Measurements from ENCODE around the gene TNK1. TPM values are rescaled to one million over a fixed set of nuclear protein-coding genes. Genes with fewer than 3 reads are reported as not detected.
"Not testable (repeated sequence)": the region's sequence is repeated elsewhere in the genome, so short reads cannot be mapped to it uniquely, and the experiment has no call there.

The TNK1 gene
- total RNA-seq, result 3.8 and 4.9 TPM in 2 replicates

GRCh38 chr17:7380855-7381683, at the start of gene TNK1:
Gene TNK1, plus strand, starts transcription at chr17:7381089. Its CDS starts 1,838 bp downstream, at chr17:7382927.
- Mint-ChIP-seq H3K27ac (peak within 1 kb of the TSS; percentile 13), H3K4me1 (ENCODE audit: low read depth) (peaks cover 5% of the 10 kb centered on the region), H3K9me3 (peaks cover 9% of the 10 kb centered on the region), H3K36me3 (ENCODE audit: low read depth) (peaks cover 6% of the 10 kb centered on the region), H3K27me3 (ENCODE audit: insufficient read depth) (peaks cover 47% of the 10 kb centered on the region), H3K4me3 (no peak within 1 kb of the TSS)
- DNase-seq (ENCODE audit: low spot score), result no peak
- intact Hi-C loops (cut with micrococcal nuclease), result no loop called here

- intact Hi-C loops (cut with micrococcal nuclease), result no loop called here
- Mint-ChIP-seq H3K36me3 (ENCODE audit: low read depth) (peaks cover 4% of the 10 kb centered on the region), H3K9me3 (no peaks in the 10 kb centered on the region), H3K27ac (peak overlapping the region; percentile 80), H3K4me3 (peak overlapping the region; percentile 69), H3K27me3 (ENCODE audit: insufficient read depth) (no peaks in the 10 kb centered on the region), H3K4me1 (ENCODE audit: low read depth) (peaks cover 57% of the 10 kb centered on the region)
- no peak for DNase-seq (ENCODE audit: low spot score)
Observed at GRCh38 chr17:7332111-7332510, 48.8 kb upstream of the TNK1 start.

DNA sequence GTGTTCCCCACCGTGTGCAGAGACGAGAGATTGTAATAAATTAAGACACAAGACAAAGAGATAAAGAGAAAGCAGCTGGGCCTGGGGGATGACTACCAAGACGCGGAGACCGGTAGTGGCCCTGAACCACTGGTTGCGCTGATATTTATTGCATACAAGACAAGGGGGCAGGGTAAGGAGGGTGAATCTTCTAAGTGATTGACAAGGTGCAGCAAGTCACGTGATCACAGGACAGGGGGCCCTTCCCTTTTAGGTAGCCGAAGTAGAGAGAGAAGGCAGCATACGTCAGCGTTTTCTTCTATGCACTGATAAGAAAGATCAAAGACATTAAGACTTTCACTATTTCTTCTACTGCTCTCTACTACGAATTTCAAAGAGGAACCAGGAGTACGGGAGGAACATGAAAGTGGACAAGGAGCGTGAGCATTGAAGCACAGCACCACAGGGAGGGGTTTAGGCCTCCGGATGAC, 48.3 kb upstream of the TNK1 start:
- peak; percentile 33 for DNase-seq (ENCODE audit: low spot score)
- H3K9me3 Mint-ChIP-seq; H3K27me3 Mint-ChIP-seq (ENCODE audit: insufficient read depth); H3K36me3 Mint-ChIP-seq (ENCODE audit: low read depth); intact Hi-C loops (cut with micrococcal nuclease): not testable (repeated sequence)
- Mint-ChIP-seq H3K27ac (peak overlapping the region; percentile 80), H3K4me3 (peak overlapping the region; percentile 69), H3K4me1 (ENCODE audit: low read depth) (peaks cover 61% of the 10 kb centered on the region)

DNA sequence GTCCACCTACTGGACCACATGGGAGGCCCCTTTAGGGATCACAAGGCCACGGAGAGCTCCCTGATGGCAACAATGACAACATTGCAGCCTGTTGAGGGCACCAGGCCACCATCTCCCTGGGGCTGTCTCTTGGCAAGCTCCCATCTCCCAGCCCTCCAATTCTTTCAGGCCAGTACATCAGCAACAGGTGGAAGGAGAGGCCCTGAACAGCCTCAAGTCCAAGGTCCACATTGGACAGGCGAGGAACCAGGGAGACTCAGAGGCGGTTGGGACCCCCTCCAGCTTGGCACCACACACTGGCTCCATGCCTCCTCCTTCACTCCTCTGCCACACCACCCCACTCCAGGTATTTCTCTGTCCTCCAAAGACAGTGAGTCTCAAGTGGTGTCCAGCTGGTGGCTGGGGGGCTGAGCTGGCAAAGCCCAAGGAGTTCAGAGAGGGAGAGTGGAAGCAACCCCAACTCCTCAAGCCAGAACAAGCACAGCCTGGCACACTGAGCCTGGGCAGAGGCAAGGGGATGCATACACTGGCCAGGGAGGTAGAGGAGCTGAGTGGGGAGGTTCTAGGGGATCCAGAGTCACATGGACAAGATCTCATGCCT, 45.9 kb upstream of the TNK1 start:
- Mint-ChIP-seq H3K9me3 (no peaks in the 10 kb centered on the region), H3K4me3 (peak overlapping the region; percentile 91), H3K4me1 (ENCODE audit: low read depth) (peaks cover 55% of the 10 kb centered on the region), H3K36me3 (ENCODE audit: low read depth) (peaks cover 15% of the 10 kb centered on the region), H3K27me3 (ENCODE audit: insufficient read depth) (no peaks in the 10 kb centered on the region), H3K27ac (peak overlapping the region; percentile 69)
- DNase-seq (ENCODE audit: low spot score), result no peak
- intact Hi-C loops (cut with micrococcal nuclease), result no loop called here

- peak overlapping the region; percentile 91 for H3K4me3 Mint-ChIP-seq
- H3K36me3 Mint-ChIP-seq (ENCODE audit: low read depth), result peaks cover 17% of the 10 kb centered on the region
- not testable (repeated sequence) for H3K27me3 Mint-ChIP-seq (ENCODE audit: insufficient read depth); DNase-seq (ENCODE audit: low spot score); H3K9me3 Mint-ChIP-seq
- peak overlapping the region; percentile 93 for H3K27ac Mint-ChIP-seq
- peaks cover 54% of the 10 kb centered on the region for H3K4me1 Mint-ChIP-seq (ENCODE audit: low read depth)
- intact Hi-C loops (cut with micrococcal nuclease), result loop anchor here (2.0 kb wide), 2 partner anchors 15 to 55 kb away; partner anchors contain the start of gene SLC2A4
Observed at GRCh38 chr17:7335765-7336164, 45.1 kb upstream of the TNK1 start.

DNA sequence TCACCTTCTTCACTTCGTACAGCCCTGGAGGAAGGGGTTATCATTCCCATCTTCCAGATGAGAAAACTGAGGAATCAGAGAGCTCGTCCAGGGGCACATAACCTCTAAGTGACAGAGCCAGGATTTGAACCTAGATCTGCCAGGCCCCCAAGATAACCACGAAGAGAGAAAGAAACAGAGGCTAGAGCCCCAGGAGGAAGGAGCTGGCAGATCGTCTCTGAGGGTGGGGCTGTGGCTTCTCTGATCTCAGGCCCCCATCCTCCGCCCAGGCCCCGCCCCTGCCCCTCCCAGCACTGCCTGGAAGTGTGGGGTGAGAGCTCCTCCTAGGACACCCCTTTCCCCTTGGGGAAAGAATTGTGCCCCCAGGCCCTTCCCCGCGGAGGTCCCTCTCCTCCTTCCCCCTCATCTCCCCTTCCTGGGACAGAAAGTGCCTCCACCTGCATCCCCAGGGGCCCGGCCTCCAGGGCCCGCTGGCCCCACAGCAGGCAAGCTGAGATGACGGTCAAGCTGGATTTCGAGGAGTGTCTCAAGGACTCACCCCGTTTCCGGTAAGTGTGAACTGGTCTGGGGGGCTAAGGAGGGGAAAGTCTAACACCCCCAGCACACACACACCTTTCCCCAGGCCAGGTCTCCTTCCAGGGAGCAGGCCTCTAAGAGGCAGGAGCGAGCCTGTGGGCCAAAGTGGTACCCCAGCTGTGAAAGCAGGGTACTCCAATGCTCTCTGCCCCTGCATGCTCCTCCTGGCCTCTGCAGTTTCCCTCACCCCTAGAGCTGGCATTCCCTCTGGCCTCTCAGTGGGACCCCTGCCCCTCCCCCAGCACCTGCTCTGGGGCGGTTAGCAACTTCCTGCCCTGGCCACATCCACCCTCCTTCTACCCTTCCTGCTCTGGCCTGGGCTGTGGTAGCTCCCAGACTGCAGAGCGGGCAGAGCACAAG, 44.4 kb upstream of the TNK1 start, which contains the start of gene ACAP1:
Gene ACAP1 (plus strand): TSS at position 290 of the 936 bp plus-strand sequence. CDS start 206 bp downstream, at position 496.
- Mint-ChIP-seq H3K36me3 (ENCODE audit: low read depth) (peaks cover 19% of the 10 kb centered on the region), H3K4me3 (peak within 1 kb of the TSS; percentile 91), H3K9me3 (no peaks in the 10 kb centered on the region), H3K27me3 (ENCODE audit: insufficient read depth) (no peaks in the 10 kb centered on the region), H3K27ac (peak within 1 kb of the TSS; percentile 93), H3K4me1 (ENCODE audit: low read depth) (peaks cover 51% of the 10 kb centered on the region)
- intact Hi-C loops (cut with micrococcal nuclease), result loop anchor here (1.0 to 2.0 kb wide), 3 partner anchors 7 to 56 kb away; partner anchors contain the start of genes NEURL4 and SLC2A4
- peak; percentile 76 for DNase-seq (ENCODE audit: low spot score)

GRCh38 chr17:7337600-7337999, 43.3 kb upstream of the TNK1 start:
- DNase-seq (ENCODE audit: low spot score); H3K27me3 Mint-ChIP-seq (ENCODE audit: insufficient read depth); H3K9me3 Mint-ChIP-seq: not testable (repeated sequence)
- Mint-ChIP-seq H3K36me3 (ENCODE audit: low read depth) (peaks cover 20% of the 10 kb centered on the region), H3K4me3 (peak overlapping the region; percentile 91), H3K27ac (peak overlapping the region; percentile 93), H3K4me1 (ENCODE audit: low read depth) (peaks cover 45% of the 10 kb centered on the region)
- intact Hi-C loops (cut with micrococcal nuclease), result loop anchor here (1.0 to 2.0 kb wide), 3 partner anchors 8 to 57 kb away; partner anchors contain the start of genes NEURL4 and SLC2A4

- intact Hi-C loops (cut with micrococcal nuclease), result no loop called here
- H3K9me3 Mint-ChIP-seq, result no peaks in the 10 kb centered on the region
- peaks cover 28% of the 10 kb centered on the region for H3K36me3 Mint-ChIP-seq (ENCODE audit: low read depth)
- no peak for DNase-seq (ENCODE audit: low spot score)
- no peak overlapping the region for H3K4me3 Mint-ChIP-seq
- H3K4me1 Mint-ChIP-seq (ENCODE audit: low read depth), result peaks cover 42% of the 10 kb centered on the region
- H3K27ac Mint-ChIP-seq, result no peak overlapping the region
- H3K27me3 Mint-ChIP-seq (ENCODE audit: insufficient read depth), result no peaks in the 10 kb centered on the region
Observed at GRCh38 chr17:7340179-7340578, 40.7 kb upstream of the TNK1 start.

DNA sequence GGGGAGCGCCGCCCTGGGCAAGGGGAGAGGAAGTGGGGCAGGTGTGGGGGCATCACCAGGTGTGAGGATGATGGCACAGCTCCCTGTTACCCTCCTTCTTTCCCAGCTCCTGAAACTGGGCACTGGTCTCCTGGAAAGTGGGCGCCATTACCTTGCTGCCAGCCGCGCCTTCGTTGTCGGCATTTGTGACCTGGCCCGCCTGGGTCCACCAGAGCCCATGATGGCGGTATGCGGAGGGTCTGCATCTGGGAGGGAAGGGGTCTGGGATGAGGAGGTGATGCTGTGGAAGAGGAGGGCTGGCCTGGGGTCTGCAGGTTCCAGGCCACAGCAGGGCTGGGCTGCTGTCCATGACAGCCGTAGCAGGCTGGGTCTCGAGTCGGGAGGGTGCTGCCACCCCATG, 39.0 kb upstream of the TNK1 start:
- H3K4me3 Mint-ChIP-seq, result no peak overlapping the region
- H3K36me3 Mint-ChIP-seq (ENCODE audit: low read depth), result peaks cover 38% of the 10 kb centered on the region
- DNase-seq (ENCODE audit: low spot score), result no peak
- no peak overlapping the region for H3K27ac Mint-ChIP-seq
- intact Hi-C loops (cut with micrococcal nuclease), result no loop called here
- no peaks in the 10 kb centered on the region for H3K27me3 Mint-ChIP-seq (ENCODE audit: insufficient read depth)
- H3K4me1 Mint-ChIP-seq (ENCODE audit: low read depth), result peaks cover 35% of the 10 kb centered on the region
- no peaks in the 10 kb centered on the region for H3K9me3 Mint-ChIP-seq

GRCh38 chr17:7343250-7343649, 37.6 kb upstream of the TNK1 start:
- H3K27me3 Mint-ChIP-seq (ENCODE audit: insufficient read depth), result no peaks in the 10 kb centered on the region
- intact Hi-C loops (cut with micrococcal nuclease), result no loop called here
- H3K4me1 Mint-ChIP-seq (ENCODE audit: low read depth), result peaks cover 21% of the 10 kb centered on the region
- peak overlapping the region; percentile 40 for H3K27ac Mint-ChIP-seq
- peaks cover 38% of the 10 kb centered on the region for H3K36me3 Mint-ChIP-seq (ENCODE audit: low read depth)
- H3K4me3 Mint-ChIP-seq, result no peak overlapping the region
- DNase-seq (ENCODE audit: low spot score), result no peak
- no peaks in the 10 kb centered on the region for H3K9me3 Mint-ChIP-seq

- H3K27me3 Mint-ChIP-seq (ENCODE audit: insufficient read depth), result no peaks in the 10 kb centered on the region
Observed at GRCh38 chr17:7346761-7347614, 33.9 kb upstream of the TNK1 start.

More at GRCh38 chr17:7346761-7347614, 33.9 kb upstream of the TNK1 start:
- no peak overlapping the region for H3K4me3 Mint-ChIP-seq
- intact Hi-C loops (cut with micrococcal nuclease), result no loop called here
- H3K9me3 Mint-ChIP-seq, result no peaks in the 10 kb centered on the region
- H3K36me3 Mint-ChIP-seq (ENCODE audit: low read depth), result peaks cover 35% of the 10 kb centered on the region
- no peak for DNase-seq (ENCODE audit: low spot score)
- peaks cover 22% of the 10 kb centered on the region for H3K4me1 Mint-ChIP-seq (ENCODE audit: low read depth)
- H3K27ac Mint-ChIP-seq, result no peak overlapping the region
